Fibroblast of lung (primary cell): Measurements from ENCODE around the gene NPHP1.

ENCODE experiments used
- CTCF ChIP-seq, 2 donors: IDR thresholded peaks in 1 of 2; conservative IDR thresholded peaks in 1 of 2; 1 replicate in 1 of 2; 2 replicates in 1 of 2; pipeline ENCODE4 v1.5.1; 2011 to 2012; ENCODE audit warnings: low read length in 2 of 2, control low read depth in 1 of 2, inconsistent platforms in 1 of 2, low read depth in 1 of 2, mild to moderate bottlenecking in 1 of 2
- EZH2 ChIP-seq: IDR thresholded peaks from 2 replicates; pipeline ENCODE4 v1.5.1; 2012; ENCODE audit warnings: low read length, control low read depth, mild to moderate bottlenecking; ENCODE audit errors: missing control alignments

GRCh38 chr2:110167326-110168000 is 37.4 kb downstream of the NPHP1 start:
- TF ChIP-seq CTCF (conservative IDR thresholded peaks at IDR 0.05 in 1 of 2, IDR thresholded peaks at IDR 0.05 in 1 of 2; ENCODE audit: low read depth in 1 of 2, low read length in 2 of 2), result no peak
- TF ChIP-seq EZH2, result no peak
